GM23248 (cell line): ENCODE measurements around the gene PNMA8C. TPM values are rescaled to one million over a fixed set of nuclear protein-coding genes. Genes with fewer than 3 reads are reported as not detected.

Experiments used
- DNase-seq: peaks from one replicate; pipeline ENCODE4 v3.0.0-alpha.2; 2015
- H2AFZ ChIP-seq: fragments of 200-600 bp; sonication (generic); 2 replicates; pipeline ENCODE4 v1.6.1; 2016; ENCODE audit warnings: antibody characterized with exemption
- H3F3A ChIP-seq: fragments of 200-600 bp; sonication (generic); 2 replicates; pipeline ENCODE4 v1.6.1; 2016; ENCODE audit warnings: mild to moderate bottlenecking, antibody characterized with exemption, mixed run types; ENCODE audit not compliant: insufficient read depth
- H3K27ac ChIP-seq: fragments of 200-600 bp; sonication (generic); 2 replicates; pipeline ENCODE4 v1.5.1; 2016; ENCODE audit warnings: mild to moderate bottlenecking
- H3K27me3 ChIP-seq: fragments of 200-600 bp; sonication (generic); replicated peaks from 2 replicates; pipeline ENCODE4 v1.6.1; 2016; ENCODE audit warnings: mild to moderate bottlenecking; ENCODE audit not compliant: insufficient read depth
- H3K36me3 ChIP-seq: fragments of 200-600 bp; sonication (generic); 2 replicates; pipeline ENCODE4 v1.6.1; 2016; ENCODE audit warnings: low read depth, mild to moderate bottlenecking
- H3K4me1 ChIP-seq: fragments of 200-600 bp; sonication (generic); 2 replicates; pipeline ENCODE4 v1.6.1; 2016; ENCODE audit warnings: mild to moderate bottlenecking; ENCODE audit not compliant: insufficient read depth
- H3K4me2 ChIP-seq: fragments of 200-600 bp; sonication (generic); one replicate; pipeline ENCODE4 v1.6.1; 2016; ENCODE audit warnings: mild to moderate bottlenecking; ENCODE audit not compliant: unreplicated experiment
- H3K4me3 ChIP-seq: fragments of 200-600 bp; sonication (generic); 2 replicates; pipeline ENCODE4 v1.5.1; 2016; ENCODE audit warnings: mild to moderate bottlenecking
- H3K79me2 ChIP-seq: fragments of 200-600 bp; sonication (generic); 2 replicates; pipeline ENCODE4 v1.6.1; 2016; ENCODE audit warnings: mild to moderate bottlenecking; ENCODE audit not compliant: insufficient read depth
- H3K9ac ChIP-seq: fragments of 200-600 bp; sonication (generic); 2 replicates; pipeline ENCODE4 v1.6.1; 2016; ENCODE audit warnings: mild to moderate bottlenecking
- H3K9me2 ChIP-seq: fragments of 200-600 bp; sonication (generic); 2 replicates; pipeline ENCODE4 v1.6.1; 2016; ENCODE audit warnings: mixed run types, mild to moderate bottlenecking, moderate library complexity; ENCODE audit not compliant: insufficient read depth
- H3K9me3 ChIP-seq: fragments of 200-600 bp; sonication (generic); one replicate; pipeline ENCODE4 v1.6.1; 2017; ENCODE audit warnings: low read depth
- H4K20me1 ChIP-seq: fragments of 200-600 bp; sonication (generic); 2 replicates; pipeline ENCODE4 v1.6.0; 2016; ENCODE audit not compliant: insufficient read depth
- EZH2 ChIP-seq: fragments of 200-600 bp; sonication (generic); IDR thresholded peaks from 2 replicates; pipeline ENCODE4 v1.6.1; 2018; ENCODE audit warnings: antibody characterized with exemption, mild to moderate bottlenecking; ENCODE audit not compliant: insufficient read depth, poor library complexity, severe bottlenecking
- EZH2phosphoT487 ChIP-seq: fragments of 200-600 bp; sonication (generic); IDR thresholded peaks from 2 replicates; pipeline ENCODE4 v1.6.1; 2018; ENCODE audit warnings: antibody characterized with exemption, moderate library complexity, mild to moderate bottlenecking, low read depth; ENCODE audit not compliant: insufficient read depth
- WGBS, 2 experiments: methylation state at CpG; one replicate each; pipeline ENCODE4 v1.1.6; 2015 to 2017; ENCODE audit warnings: low lambda C conversion rate in 2 of 2, low coverage in 1 of 2; ENCODE audit errors: missing lambda C conversion rate in 2 of 2; 5-methylcytosine and 5-hydroxymethylcytosine counted together
- in situ Hi-C: fragments of 300-500 bp; cut with MboI; formaldehyde crosslinking; loops from 2 replicates; pipeline ENCODE4 v1.15.0; 2020
- polyA plus RNA-seq: library from polyadenylated mRNA; unstranded; fragments of >200 nt; fragmentation: Nextera tagmentation; extraction: Ambion mirVana; gene quantifications from 2 replicates; pipeline ENCODE4 v1.2.1, GENCODE V29; 2016
- total RNA-seq: library from RNA; depleted of rRNA; stranded (reverse); fragments of >200 nt; shearing (Covaris generic); gene quantifications from 2 replicates; pipeline ENCODE4 v1.2.3, GENCODE V29; 2014

The PNMA8C gene
- total and polyA plus RNA-seq, 2 experiments from 2014 or later = not detected

DNA sequence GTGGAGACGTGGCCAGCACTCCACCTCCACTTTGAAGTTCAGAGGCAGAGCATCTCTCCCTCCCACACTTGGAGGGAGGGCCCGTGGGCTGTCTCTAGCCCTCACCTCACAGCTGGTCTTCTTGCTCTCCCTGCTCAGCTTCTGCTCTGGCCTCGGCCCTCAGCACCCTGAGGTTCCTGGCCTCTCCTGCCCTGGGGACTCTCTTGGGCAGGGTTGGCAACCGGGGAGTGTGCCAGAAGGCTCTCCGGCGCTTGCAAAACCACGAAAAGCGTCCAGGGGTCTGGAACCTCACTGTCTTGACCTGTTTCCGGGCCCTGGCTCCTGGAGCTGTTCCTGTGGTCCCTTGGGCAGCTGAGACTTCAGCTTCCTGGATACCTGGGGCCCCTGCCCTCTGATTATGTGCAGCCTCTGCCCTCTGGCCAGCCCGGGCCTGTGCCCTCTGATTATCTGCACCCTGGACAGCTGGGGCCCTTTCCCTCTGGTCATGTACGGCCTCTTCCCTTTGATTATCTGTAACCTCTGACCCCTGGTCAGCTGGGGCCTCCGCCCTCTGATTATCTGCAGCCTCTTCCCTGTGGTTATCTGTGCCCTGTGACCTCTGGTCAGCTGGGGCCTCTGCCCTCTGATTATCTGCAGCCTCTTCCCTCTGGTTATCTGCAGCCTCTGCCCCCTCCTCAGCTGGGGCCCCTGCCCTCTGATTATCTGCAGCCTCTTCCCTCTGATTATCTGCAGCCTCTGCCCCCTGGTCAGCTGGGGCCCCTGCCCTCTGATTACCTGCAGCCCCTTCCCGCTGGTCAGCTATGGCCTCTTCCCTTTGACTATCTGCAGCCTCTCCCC lies 17.4 kb downstream of the PNMA8C start:
- H3K36me3 ChIP-seq = no peaks in the 10 kb centered on the region
- H3K9me2 ChIP-seq = no peaks in the 10 kb centered on the region
- peak overlapping the region; percentile 67 for H3K4me3 ChIP-seq
- H3F3A ChIP-seq = no peaks in the 10 kb centered on the region; the same call in 1 of the 2 replicates
- 0 out of 2 replicates have a peak, but pooled peaks cover 14% of the 10 kb centered on the region for H3K27me3 ChIP-seq
- no peaks in the 10 kb centered on the region for H3K9me3 ChIP-seq
- H2AFZ ChIP-seq = no peak overlapping the region
- H4K20me1 ChIP-seq = no peaks in the 10 kb centered on the region
- WGBS, 2 experiments = 72 to 83% methylated on average over 13 of the region's 13 CpGs
- no peak for TF ChIP-seq EZH2
- TF ChIP-seq EZH2phosphoT487 = no peak
- H3K4me2 ChIP-seq = peak overlapping the region; percentile 26
- no peak for DNase-seq
- H3K79me2 ChIP-seq = peaks cover 14% of the 10 kb centered on the region; the same call in 1 of the 2 replicates
- H3K27ac ChIP-seq = no peak overlapping the region
- peaks cover 6% of the 10 kb centered on the region; the same call in 1 of the 2 replicates for H3K4me1 ChIP-seq
- in situ Hi-C loops = no loop called here
- peak overlapping the region; percentile 65; the same call in 1 of the 2 replicates for H3K9ac ChIP-seq

DNA sequence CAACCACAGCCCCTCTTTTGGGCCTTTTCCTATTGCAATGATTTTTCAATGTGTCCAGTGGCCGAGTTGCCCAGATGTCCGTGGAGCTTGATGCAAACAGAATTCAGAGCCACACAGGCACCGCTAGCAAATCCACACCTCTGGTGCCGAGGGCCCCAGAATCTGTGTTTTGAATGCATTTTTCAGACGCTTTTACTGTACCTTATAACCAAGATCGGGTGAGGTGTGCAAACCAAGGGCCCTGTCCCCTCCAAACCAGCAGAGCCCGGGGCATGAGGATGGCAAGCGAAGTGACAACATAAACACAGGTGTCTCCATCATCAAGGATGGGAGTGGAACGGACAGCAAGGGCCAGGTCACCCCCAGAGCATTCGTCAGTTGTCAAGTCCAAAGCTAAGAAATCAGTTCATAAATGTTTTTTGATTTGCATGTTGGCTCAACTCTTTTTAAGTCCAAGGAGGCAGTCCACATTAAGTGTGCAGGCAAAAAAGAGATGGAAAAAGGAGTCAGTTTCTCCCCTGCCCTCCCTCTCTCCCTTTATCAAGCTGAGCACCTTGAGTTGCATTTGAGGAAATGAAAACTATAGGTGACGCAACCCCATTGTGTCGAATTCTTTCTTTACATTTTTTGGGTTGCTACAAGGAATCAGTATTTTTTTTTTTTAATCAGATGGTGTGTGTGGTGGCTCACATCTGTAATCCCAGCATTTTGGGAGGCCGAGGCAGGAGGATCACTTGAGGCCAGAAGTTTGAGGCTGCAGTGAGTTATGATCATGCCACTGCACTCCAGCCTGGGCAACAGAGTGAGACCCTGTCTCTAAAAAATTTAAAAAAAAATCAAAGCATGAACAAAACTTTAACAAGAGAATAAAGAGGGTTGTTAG lies 18.3 kb downstream of the PNMA8C start:
- DNase-seq = no peak
- no peak overlapping the region for H3K4me2 ChIP-seq
- 80 to 83% methylated on average over 13 of the region's 13 CpGs for WGBS, 2 experiments
- no peak overlapping the region for H3K4me3 ChIP-seq
- TF ChIP-seq EZH2phosphoT487 (no peak), EZH2 (no peak)
- H3K9me3 ChIP-seq = no peaks in the 10 kb centered on the region
- H3K4me1 ChIP-seq = peaks cover 6% of the 10 kb centered on the region; the same call in 1 of the 2 replicates
- H2AFZ ChIP-seq = no peak overlapping the region
- H4K20me1 ChIP-seq = no peaks in the 10 kb centered on the region
- H3K27me3 ChIP-seq = peaks cover 14% of the 10 kb centered on the region; the same call in 1 of the 2 replicates
- H3K79me2 ChIP-seq = peaks cover 14% of the 10 kb centered on the region; the same call in 1 of the 2 replicates
- H3K9me2 ChIP-seq = no peaks in the 10 kb centered on the region
- no peaks in the 10 kb centered on the region for H3F3A ChIP-seq
- no peaks in the 10 kb centered on the region for H3K36me3 ChIP-seq
- in situ Hi-C loops = no loop called here
- no peak overlapping the region for H3K9ac ChIP-seq
- H3K27ac ChIP-seq = no peak overlapping the region

GRCh38 chr19:46409191-46409590 lies 19.5 kb downstream of the PNMA8C start:
- H3K27ac ChIP-seq = no peak overlapping the region
- no peaks in the 10 kb centered on the region for H3K9me2 ChIP-seq
- WGBS, 2 experiments = 78 to 88% methylated on average over 3 of the region's 3 CpGs
- in situ Hi-C loops = no loop called here
- no peaks in the 10 kb centered on the region for H4K20me1 ChIP-seq
- H3K36me3 ChIP-seq = no peaks in the 10 kb centered on the region
- peaks cover 14% of the 10 kb centered on the region; the same call in 1 of the 2 replicates for H3K27me3 ChIP-seq
- H3K4me3 ChIP-seq = no peak overlapping the region
- H3K9me3 ChIP-seq = no peaks in the 10 kb centered on the region
- H3K4me1 ChIP-seq = peaks cover 6% of the 10 kb centered on the region; the same call in 1 of the 2 replicates
- H3K4me2 ChIP-seq = no peak overlapping the region
- DNase-seq = no peak
- H3F3A ChIP-seq = no peaks in the 10 kb centered on the region
- TF ChIP-seq EZH2 = no peak
- no peak for TF ChIP-seq EZH2phosphoT487
- no peak overlapping the region for H3K9ac ChIP-seq
- H3K79me2 ChIP-seq = peaks cover 14% of the 10 kb centered on the region; the same call in 1 of the 2 replicates
- H2AFZ ChIP-seq = no peak overlapping the region

DNA sequence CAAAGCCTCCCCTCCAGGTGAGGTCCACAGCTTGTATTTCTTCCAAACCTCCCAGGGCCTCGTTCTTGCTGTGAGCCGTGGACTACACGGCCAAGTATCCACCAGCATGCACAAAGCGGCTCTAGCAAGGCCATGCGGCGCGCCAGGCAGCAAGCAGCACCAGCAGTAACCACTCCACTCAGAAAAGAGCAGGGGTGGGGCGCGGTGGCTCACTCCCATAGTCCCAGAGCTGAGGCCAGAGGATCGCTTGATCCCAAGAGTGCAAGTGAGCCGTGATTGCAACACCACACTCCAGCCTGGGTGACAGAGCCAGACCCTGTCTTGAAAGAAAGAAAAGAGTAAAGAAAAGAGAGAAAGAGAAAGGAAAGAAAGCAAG lies 20.1 kb downstream of the PNMA8C start:
- H2AFZ ChIP-seq = no peak overlapping the region
- H3K27me3 ChIP-seq = peaks cover 14% of the 10 kb centered on the region; the same call in 1 of the 2 replicates
- H3F3A ChIP-seq = no peaks in the 10 kb centered on the region
- TF ChIP-seq EZH2phosphoT487 (no peak), EZH2 (no peak)
- H3K4me2 ChIP-seq = no peak overlapping the region
- H3K27ac ChIP-seq = no peak overlapping the region
- H3K4me1 ChIP-seq = peaks cover 6% of the 10 kb centered on the region; the same call in 1 of the 2 replicates
- H3K9me3 ChIP-seq = no peaks in the 10 kb centered on the region
- no peaks in the 10 kb centered on the region for H4K20me1 ChIP-seq
- peak; percentile 60 for DNase-seq
- H3K79me2 ChIP-seq = peaks cover 14% of the 10 kb centered on the region; the same call in 1 of the 2 replicates
- no peaks in the 10 kb centered on the region for H3K36me3 ChIP-seq
- H3K9ac ChIP-seq = no peak overlapping the region
- 3 to 10% methylated on average over 11 of the region's 11 CpGs for WGBS, 2 experiments
- in situ Hi-C loops = no loop called here
- no peak overlapping the region for H3K4me3 ChIP-seq
- H3K9me2 ChIP-seq = no peaks in the 10 kb centered on the region
